GM18861 (cell line): Measurements from ENCODE around the gene WNT5A.

ENCODE experiments used
- ATAC-seq: cut with Tn5 transposase; IDR thresholded peaks from one replicate; pipeline ENCODE4 v1.9.1; 2021; ENCODE audit not compliant: unreplicated experiment

Gene WNT5A

GRCh38 chr3:55486857-55487380, at the start of gene WNT5A:
TSS of gene WNT5A (minus strand) at chr3:55487306. CDS start at chr3:55486985, 321 bp downstream.
- no peak for ATAC-seq

- ATAC-seq = no peak
These were observed 47.8 kb upstream of the WNT5A start for GRCh38 chr3:55534876-55535275.

GRCh38 chr3:55532806-55533205, 45.7 kb upstream of the WNT5A start:
- ATAC-seq = no peak

- no peak for ATAC-seq
These were observed 44.2 kb upstream of the WNT5A start for GRCh38 chr3:55531321-55531720.

- no peak for ATAC-seq
These were observed 40.3 kb upstream of the WNT5A start for GRCh38 chr3:55527361-55527760.

- ATAC-seq = no peak
These were observed 39.4 kb upstream of the WNT5A start for GRCh38 chr3:55526332-55527030.

GRCh38 chr3:55525436-55525835, 38.3 kb upstream of the WNT5A start:
- no peak for ATAC-seq

- ATAC-seq = no peak
These were observed 37.6 kb upstream of the WNT5A start for GRCh38 chr3:55524565-55525244.

- no peak for ATAC-seq
These were observed 36.4 kb upstream of the WNT5A start for GRCh38 chr3:55523471-55523870.

- no peak for ATAC-seq
These were observed 34.8 kb upstream of the WNT5A start for GRCh38 chr3:55521738-55522421.

- ATAC-seq = no peak
These were observed 34.1 kb upstream of the WNT5A start for GRCh38 chr3:55521064-55521737.

GRCh38 chr3:55519019-55519418, 31.9 kb upstream of the WNT5A start:
- ATAC-seq = no peak

GRCh38 chr3:55518451-55518850, 31.3 kb upstream of the WNT5A start:
- ATAC-seq = no peak

- no peak for ATAC-seq
These were observed 29.4 kb upstream of the WNT5A start for GRCh38 chr3:55516392-55517030.

GRCh38 chr3:55515550-55516246, 28.6 kb upstream of the WNT5A start:
- no peak for ATAC-seq

- no peak for ATAC-seq
These were observed 27.9 kb upstream of the WNT5A start for GRCh38 chr3:55514962-55515361.

GRCh38 chr3:55512571-55513343, 25.7 kb upstream of the WNT5A start:
- no peak for ATAC-seq

GRCh38 chr3:55511895-55512570, 24.9 kb upstream of the WNT5A start:
- ATAC-seq = no peak

GRCh38 chr3:55508335-55508734, 21.2 kb upstream of the WNT5A start:
- ATAC-seq = no peak
